GM13976 (cell line): ENCODE measurements around the gene DPYSL4.

ENCODE experiments used
- DNase-seq: peaks from one replicate; pipeline ENCODE4 v3.0.0; 2012; ENCODE audit warnings: low spot score
- in situ Hi-C: fragments of 300-500 bp; cut with MboI; formaldehyde crosslinking; loops from one replicate; pipeline ENCODE4 v1.12.0; 2022; ENCODE audit warnings: low sequenced_read_pairs, mixed read lengths, inconsistent platforms; ENCODE audit not compliant: unreplicated experiment
- TF ChIP-seq, protein P1 (sequence below): IDR thresholded peaks from 2 replicates; pipeline ENCODE4 v1.5.1; 2012; ENCODE audit warnings: borderline replicate concordance, mild to moderate bottlenecking; ENCODE audit not compliant: insufficient read depth; ENCODE audit errors: extremely low read depth, missing control alignments, control extremely low read depth

Gene DPYSL4

DNA sequence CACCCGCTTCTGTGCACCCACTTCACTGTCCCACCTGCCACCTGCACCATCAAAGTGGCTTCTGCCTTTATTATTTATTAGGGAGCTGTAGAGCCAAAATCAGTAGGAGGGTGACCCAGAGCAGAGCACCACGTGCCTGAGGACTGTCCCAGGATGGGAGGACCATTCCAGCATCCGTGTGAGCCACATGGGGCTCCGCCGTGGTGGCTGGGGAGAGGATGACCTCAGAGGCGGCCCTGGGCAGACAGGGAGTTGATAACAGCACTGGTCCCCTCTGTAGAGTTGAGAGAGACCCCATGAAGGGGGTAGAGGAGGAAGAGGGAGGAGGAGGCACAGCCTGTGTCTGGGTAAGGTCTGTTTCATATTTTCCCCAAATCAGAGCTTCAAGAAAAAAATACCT, 8.7 kb upstream of the DPYSL4 start:
- TF ChIP-seq, protein P1, sequence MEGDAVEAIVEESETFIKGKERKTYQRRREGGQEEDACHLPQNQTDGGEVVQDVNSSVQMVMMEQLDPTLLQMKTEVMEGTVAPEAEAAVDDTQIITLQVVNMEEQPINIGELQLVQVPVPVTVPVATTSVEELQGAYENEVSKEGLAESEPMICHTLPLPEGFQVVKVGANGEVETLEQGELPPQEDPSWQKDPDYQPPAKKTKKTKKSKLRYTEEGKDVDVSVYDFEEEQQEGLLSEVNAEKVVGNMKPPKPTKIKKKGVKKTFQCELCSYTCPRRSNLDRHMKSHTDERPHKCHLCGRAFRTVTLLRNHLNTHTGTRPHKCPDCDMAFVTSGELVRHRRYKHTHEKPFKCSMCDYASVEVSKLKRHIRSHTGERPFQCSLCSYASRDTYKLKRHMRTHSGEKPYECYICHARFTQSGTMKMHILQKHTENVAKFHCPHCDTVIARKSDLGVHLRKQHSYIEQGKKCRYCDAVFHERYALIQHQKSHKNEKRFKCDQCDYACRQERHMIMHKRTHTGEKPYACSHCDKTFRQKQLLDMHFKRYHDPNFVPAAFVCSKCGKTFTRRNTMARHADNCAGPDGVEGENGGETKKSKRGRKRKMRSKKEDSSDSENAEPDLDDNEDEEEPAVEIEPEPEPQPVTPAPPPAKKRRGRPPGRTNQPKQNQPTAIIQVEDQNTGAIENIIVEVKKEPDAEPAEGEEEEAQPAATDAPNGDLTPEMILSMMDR = no peak
- DNase-seq = no peak
- in situ Hi-C loops = no loop called here

DNA sequence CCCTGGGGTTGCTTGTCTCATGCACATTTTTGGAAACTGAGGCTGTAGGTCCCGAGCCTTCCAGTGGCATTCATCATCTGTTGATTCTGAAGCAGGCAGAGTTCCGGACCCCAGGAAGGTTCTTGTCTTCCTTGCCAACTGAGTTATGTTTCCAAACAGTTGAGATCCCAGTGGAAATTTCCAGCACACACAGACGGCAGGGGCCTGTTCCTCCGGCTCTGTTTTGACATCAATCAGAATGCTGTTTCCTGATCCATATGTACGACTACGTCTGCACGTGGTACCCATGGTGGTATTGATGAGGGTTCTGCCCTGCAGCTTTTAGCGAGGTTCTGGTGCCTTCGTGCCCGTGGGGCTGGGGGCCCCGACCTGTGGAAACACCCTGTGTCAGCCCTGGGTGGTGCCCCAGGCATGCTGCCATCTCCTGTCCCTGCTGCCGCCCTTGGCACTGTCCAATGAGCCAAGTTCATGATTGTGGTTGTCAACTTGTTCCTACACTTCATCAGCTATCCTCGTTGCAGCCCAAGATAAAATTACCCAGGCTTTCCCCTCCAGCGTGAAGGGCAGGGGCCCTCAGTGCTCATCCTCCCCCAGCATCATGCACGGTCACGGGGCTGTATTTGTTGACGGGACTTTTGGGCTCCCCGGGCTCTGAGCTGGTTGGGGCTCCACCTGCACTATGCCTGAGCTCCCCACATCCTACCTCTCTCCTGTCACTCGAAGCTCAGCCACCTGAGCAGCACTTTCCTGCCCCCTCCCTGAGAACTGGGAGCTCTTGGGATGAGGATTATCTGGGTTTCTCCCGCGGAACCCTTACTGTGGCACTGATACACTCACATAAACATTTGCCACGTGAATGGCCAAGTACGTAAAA, 7.8 kb upstream of the DPYSL4 start:
- TF ChIP-seq, protein P1 = no peak
- in situ Hi-C loops = no loop called here
- DNase-seq = no peak

DNA sequence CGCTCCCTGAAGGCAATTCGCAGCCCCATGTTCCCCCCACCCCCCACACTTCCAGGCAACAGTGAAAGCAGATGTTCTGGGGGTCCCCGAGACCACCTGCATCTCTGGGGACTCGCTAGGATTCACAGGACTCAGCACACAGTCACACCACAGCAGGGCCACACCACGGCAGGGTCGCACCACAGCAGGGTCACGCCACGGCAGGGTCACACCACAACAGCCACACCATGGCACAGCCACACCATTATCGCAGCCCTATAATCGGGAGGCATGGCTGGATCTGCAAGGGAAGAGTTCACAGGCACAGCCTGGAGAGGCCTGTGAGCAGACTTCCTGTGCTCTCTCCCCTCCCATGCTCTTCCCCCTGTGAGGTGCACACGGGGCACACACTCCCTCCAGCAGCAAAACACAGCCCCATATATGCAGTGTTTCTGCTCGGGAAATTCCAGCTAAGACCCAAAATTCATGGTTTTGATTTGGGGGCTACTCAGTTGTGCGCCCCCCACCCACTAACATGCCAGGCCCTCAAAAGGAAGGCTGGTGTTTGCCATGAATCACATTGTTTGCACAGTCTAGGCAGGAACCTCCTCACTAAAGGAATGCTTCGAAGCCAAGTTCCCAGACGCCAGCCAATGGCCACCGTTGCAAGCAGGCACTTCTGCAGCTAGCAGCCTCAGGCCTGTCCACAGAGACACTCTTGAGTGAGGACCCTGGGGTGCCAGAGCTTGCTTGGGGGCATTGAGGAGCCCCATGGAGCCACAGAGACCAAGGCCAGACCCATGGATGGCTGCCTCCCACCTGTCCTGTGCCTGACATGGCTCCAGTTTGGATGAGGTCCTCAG, 7.0 kb upstream of the DPYSL4 start:
- DNase-seq = no peak
- in situ Hi-C loops = no loop called here
- TF ChIP-seq, protein P1 = no peak

DNA sequence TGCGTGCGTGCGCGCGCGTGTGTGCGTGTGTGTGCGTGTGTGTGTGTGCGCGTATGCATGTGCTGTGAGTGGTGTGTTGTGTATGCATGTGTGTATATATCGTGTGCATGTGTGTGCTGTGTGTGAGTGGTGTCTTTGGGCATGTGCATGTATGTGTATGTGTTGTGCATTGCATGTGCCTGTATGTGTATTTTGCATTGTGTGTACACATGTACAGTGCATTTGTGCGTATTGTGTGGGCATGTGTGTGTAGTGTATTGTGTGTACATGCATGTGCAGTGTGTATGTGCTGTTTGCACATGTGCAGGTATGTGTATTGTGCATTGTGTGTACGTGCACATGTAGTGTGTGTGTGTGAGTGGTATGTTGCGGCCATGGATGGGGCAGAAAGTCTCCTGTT, 6.0 kb upstream of the DPYSL4 start:
- TF ChIP-seq, protein P1 = no peak
- in situ Hi-C loops = no loop called here
- DNase-seq = no peak

DNA sequence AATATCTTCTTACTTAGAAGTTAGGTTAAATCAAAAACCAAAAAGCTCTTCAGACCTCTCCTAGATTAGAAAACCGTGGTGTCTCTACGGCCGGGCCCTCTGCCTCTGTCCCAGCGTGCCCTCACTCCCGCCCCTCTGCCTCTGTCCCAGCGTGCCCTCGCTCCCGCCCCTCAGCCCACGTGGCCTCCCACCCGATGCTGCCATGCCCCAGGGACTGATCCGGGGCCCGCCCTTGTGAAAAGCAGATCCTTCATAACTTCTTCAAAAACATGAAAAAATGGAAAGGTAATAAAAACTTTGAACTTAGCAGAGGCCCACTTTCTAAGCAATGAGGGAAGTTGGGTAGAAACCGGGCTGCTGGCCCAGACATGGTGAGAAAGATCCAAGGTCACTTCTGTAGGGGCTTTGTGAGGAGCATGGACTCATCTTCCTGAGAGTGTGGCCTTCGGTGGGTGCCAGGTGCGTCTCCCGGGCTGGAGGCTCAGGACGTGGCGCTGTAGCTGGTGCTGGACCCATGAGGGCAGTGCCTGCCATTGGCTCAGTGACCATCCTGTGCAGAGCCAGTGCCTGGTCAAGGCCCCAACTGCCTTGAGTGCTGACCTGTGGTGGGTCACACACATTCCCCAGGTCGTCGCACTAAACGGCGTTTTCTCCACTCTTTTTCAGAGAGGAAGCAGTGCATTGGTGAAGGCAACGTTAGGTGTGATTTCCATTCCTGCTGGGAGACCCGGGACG, 4.9 kb upstream of the DPYSL4 start:
- DNase-seq = no peak
- TF ChIP-seq, protein P1 = no peak
- in situ Hi-C loops = no loop called here

DNA sequence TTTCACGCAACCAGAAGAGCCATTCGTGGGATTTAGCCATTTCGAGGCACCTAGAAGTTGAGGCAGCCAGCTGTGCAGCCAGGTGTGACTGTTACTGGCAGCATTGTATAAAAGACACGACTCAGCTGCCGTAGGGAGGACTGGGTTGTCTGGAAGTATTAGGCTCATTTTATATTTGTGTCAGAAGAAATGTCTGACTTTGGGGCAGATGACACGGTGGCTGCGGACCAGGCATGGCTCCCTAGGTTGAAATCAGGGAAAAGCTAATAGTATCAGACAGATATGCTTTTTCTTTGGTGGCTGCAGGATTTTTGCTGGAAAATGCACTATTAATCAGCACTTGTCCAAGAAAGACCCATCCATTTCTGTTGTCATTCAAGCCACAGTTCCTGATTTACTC, 4.2 kb upstream of the DPYSL4 start:
- no peak for DNase-seq
- TF ChIP-seq, protein P1 = no peak
- in situ Hi-C loops = no loop called here
